SKM-1 treated with dmso at 0.1 percent for 144 hours (cell line): ENCODE data around the gene SLC24A3.
A peak's percentile ranks its signal among the peaks of the same experiment; 100 is the strongest.
"Not testable (repeated sequence)": the region's sequence is repeated elsewhere in the genome, so short reads cannot be mapped to it uniquely, and the experiment has no call there.

Experiments used
- DNase-seq: peaks from one replicate; lab custom pipeline; 2025; ENCODE audit not compliant: unreplicated experiment; lab: John Stamatoyannopoulos, UW

SLC24A3 gene

DNA sequence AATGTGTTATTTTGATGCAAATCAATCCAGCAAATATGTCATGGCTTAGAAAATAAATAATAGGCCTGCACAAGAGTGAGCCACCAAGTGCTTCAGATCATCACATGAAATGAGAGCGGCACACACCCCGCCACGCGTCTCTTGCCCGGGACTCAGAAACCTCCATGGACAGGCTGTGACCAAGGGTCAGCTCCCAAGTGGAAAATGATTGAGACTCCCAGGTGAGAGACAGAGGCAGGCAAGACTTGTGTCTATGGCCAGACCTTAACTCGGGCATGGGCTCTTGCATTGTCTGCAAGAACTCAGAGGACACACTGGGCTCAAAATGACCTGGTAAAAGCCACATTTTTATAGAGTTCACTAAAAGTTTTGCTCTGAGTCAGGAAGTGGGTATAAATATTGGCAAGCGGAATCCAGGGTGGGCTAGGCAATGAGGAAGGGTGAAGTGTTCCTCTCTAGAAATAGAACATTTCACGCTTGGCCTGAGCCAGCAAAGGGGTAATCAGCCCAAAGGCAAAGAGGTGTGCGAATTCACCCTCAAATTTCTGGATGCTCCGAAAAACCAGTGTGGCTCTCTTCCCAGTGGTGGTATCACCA, 514.9 kb downstream of the SLC24A3 start:
- no peak for DNase-seq

DNA sequence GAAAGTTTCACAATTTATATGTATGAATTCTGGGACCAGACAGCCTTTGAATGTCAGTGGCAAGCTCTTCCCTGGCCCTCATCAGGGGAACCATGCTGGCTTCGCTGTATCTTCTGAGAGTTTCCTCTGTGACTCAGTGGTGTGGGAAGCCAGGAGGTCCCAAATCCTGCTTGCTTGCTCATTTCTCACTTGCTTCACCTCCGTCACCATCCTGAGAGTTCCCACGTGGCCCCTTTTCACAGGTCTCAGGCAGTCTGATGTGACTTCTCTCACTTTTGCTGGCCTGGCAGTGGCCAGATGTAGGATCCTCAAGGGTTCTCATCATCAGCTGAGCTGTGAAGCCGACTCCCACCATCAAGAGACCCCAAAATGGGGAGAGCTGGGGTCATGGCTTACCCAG, 517.2 kb downstream of the SLC24A3 start:
- no peak for DNase-seq

DNA sequence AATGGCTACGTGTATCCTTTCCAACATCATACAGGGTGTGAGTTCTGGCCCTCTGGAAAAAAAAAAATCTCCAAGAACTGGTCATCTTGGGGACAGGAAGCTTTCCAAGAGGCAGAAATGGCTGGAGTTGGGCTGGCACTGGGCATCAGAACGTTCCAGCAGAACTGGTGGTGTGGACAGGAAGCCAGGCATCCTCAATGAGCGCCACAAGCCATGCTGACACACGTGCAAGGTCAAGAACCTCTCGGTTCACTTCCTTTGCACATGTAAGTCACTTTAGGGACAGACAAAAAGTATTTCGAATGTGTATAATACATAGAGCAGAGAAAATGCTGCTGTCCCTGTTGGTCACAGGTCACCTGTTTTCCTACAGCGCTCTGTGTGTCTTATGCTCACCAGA, 518.3 kb downstream of the SLC24A3 start:
- no peak for DNase-seq

DNA sequence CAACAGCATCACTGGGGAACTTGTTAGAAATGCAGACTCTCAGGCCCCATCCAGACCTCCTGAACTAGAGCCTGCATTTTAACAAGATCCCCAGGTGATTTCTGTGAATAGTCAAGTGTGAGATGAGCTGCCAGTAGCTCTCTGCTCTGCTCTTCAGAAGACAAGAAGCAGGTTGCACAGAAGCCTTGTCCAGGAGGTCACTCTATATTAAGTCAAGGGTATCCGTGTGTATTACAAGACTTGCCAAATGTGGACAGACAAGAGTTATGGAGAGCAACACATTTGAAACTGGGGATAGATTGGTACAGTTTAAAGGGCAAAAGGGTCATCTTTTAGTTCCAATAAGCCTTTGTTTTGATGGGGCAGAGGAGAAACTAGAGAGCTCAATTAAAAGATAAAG, 522.4 kb downstream of the SLC24A3 start:
- no peak for DNase-seq

DNA sequence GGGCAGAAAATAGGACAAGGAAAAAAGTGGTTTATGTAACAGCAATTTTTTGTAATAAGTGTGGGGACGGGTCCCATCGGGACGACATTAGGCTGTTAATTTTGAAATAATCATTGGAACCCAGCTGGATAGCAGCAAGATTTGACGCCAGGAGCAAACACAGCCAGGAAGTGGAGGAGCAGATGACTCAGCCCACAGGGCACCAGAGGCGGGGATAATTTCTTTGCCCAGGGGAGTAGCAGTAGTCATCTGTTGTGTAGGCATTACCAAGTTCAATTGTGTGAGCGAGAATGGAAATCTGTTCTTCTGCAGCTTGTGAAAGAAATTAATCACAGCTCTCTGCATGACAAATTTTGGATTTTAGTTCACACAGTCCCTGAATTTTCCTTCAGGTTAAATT, 523.0 kb downstream of the SLC24A3 start:
- DNase-seq = no peak

DNA sequence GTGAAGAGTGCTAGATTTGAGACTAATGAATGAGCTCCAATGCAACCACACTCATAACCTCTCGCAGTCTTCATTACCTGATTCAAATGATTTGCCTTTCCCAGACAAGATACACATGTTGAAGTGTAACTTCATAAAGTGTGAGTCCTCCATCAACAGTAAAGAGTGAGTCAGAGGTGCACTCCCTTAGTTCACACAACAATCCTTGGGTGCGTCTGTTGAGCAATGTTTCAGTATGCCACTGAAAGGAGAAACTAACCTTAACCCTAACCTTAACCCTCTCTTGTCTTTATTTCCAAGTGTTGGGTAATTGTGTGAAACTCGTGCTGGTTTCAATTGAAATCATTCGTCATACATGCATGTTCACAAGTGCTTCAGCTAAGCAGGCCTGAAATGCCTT, 524.6 kb downstream of the SLC24A3 start:
- peak; percentile 5 for DNase-seq

DNA sequence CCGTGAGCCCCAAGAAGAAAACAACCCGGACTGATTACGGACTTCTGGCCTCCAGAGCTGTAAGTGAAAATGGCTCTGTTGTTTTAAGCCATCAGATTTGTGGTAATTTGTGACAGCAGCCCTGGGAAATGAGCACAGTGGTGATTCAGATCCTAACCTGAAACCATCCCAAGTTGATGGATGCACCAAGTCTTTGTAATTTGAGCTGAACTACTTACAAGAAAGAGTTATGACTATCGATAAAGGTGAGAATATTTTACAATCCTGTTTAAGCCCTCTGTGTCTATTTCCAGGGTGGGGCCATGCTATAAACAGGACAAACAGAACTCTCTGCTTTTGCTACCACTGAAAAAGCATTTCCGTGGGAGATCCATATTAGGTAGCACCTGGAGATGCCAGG, 526.5 kb downstream of the SLC24A3 start:
- no peak for DNase-seq

DNA sequence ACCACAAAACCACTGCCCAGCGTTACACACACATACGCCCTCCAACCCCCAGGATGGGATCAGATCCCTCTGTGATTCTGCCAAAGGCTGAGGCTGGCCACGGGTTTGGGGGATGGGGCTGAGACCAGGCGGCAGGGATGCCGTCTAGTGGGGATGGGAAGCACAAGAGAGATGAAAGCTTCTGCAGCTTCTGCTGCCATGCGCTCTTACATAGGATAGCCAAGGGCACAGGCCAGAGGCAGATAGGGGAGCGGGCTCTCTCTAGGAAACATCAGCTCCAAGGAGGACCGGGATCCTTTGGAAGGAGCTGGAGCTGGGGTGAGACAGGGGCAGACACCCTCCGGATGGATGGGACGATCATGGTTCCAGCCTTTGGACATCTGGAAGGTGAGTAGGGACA, 526.9 kb downstream of the SLC24A3 start:
- DNase-seq = no peak

DNA sequence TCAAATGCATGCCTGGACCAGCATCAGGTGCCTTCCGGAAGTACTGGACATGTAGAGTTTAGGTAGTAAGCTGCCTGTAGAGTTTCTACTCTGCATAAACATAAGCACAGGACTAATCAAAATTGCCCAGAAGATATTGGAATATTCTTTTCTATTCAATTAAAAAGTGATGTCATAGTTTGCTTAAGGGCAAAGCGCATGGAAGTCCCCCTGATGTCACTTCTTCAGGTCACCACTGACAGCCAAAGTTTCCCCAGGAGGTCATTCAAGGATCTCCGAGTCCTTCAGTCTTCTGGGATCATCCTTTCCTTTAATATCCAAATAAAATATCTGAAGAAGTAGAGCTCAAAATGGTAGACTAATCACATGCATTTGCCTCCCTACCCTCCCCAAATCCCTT, 528.1 kb downstream of the SLC24A3 start:
- DNase-seq = no peak

DNA sequence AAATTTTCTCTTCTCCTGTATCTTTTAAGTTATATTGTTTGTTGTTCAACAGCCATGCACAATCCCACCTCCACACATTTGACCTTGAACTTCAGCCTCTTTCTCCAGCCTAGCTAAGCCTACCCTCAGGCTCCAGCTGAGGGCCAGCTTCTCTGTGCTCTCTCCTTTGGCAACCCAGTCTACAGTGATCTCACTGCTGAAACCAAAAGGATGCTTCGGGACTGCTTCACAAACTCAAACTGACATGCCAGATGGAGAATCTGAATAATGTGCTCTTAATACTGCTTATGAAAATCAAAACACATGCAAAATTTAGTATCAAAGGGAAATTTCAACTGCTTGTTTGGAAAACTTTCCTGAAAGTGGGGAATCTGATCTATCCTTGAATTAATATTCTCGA, 529.5 kb downstream of the SLC24A3 start:
- DNase-seq = no peak

DNA sequence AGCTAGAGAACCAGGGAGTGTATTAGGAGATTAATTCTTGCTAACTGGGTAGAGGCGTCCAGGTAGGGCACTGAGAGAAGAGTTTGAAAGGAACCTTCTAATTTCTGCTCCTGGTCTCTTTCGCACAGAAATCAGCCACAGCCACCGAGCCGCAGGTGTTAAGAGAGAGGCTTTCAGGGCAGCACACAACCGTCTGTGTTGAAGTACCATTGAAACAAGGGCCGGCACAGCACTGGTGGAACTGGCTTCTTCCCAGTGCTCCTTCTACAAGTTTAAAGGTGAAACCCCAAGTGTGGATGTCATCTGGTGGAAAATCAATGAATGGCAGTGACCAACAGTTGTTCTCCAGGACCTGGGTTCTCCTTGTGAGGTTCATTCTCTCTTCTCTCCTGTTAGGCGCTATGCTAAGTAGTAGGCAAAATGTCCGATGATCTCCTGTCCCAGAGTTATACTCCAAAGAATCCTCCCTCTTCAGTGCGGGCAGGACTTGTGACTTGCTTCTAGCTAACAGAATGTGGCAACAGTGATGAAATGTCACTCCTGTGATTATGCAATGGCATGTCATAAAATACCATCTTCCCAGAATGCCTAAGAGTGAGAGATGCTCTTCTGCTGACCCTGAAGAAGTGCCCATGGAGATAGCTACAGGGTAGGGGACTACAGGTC, 530.7 kb downstream of the SLC24A3 start:
- no peak for DNase-seq

DNA sequence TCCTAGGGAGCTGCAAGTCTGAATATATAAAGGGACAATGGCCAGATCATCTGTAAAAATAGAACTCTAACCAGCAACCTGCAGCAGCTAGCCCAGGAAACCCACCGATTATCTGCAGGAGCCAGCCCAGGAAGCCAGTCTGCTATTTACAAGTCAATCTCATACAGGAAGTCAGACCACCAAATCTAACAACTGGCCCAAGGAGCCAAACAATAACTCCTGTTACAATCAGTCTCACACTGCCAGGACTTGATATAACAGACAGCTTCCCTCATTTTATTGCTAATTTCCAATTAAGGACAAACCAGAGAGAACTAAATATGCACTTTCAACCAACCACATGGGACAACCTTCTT, 531.2 kb downstream of the SLC24A3 start:
- no peak for DNase-seq

DNA sequence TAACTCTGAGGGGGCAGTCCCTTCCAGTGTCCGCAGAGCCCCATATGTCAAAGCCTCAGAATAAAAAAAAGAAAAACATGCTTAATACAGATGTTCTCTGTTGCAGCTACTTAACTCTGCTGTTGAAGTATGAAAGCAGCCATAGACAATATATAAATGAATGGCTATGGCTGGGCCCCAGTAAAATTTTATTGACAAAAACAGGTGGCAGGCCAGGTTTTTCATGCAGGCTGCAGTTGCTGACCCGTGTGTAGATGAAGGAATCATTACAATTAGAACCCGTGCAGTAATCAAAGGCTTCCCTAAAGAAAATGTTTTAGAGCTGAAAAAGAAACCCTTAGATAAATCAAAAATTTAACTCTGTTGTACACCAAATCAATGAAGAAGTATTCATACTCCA, 532.7 kb downstream of the SLC24A3 start:
- no peak for DNase-seq

DNA sequence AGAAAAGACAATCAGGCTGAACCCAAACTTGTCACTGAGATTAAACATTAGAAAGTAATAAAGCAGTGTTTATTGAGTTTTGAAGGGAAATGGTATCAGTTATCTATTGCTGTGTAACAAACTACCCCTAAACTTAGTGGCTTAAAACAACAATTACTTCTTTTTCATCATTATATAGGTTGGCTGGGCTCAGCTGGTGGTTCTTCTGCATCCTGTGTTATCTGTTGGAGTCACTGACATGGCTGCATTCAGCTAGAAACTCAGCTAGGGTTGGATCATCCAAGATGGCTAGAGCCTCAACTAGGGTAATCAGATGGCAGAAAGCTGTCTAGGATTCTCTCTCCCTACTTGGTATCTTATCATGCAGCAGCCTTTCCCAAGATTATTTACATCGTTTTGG, 533.1 kb downstream of the SLC24A3 start:
- DNase-seq = no peak

DNA sequence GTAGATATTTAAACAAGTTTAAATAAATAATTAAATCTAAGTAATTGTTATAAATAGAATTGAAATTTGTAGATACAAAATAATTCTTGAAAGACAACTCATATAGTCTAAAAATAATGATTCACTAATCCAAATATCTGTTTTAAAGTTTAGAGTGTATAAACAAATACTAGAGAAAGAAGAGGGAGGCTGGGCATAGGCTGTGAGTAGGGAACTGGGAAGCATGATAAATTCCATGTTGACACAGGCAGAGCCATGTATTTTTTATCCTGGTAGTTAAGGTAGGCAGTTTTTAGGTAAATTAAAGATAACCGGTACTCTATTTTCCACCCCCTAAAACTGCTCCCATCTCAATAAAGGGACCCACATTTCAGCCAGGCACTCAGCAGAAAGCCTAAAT, 534.0 kb downstream of the SLC24A3 start:
- no peak for DNase-seq

DNA sequence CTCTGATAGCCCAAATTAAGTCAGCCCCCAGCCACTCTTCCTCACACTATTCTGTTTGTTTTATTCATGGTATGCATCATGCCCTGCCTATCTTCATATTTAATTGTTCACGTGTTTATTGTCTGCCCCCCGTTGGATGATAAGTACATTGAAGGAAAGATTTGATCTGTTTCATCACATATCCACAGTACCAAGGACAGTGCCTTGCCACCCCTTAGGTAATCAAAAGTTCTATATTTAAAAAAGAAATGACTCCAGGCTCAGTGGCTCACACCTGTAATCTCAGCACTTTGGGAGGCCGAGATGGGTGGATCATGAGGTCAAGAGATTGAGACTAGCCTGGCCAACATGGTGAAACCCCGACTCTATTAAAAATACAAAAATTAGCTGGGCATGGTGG, 535.5 kb downstream of the SLC24A3 start:
- DNase-seq = no peak

DNA sequence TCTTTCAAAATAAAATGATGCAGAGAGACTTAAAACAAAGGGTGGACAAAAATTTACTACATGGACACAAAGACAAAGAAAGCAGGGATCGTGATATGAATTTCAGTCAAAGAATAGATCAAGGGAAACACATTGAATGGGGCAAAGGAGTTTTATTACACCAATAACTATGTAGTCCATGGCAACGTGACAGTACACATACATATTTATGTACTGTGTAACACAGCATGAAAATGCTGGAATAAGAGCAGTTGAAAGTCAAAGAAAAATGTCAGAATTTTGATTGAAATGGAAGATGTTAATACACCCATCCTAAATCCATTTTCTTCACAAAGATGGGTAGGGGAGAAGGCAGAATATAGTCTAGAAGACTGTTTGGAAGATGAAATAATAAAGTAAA, 536.2 kb downstream of the SLC24A3 start:
- DNase-seq = no peak

DNA sequence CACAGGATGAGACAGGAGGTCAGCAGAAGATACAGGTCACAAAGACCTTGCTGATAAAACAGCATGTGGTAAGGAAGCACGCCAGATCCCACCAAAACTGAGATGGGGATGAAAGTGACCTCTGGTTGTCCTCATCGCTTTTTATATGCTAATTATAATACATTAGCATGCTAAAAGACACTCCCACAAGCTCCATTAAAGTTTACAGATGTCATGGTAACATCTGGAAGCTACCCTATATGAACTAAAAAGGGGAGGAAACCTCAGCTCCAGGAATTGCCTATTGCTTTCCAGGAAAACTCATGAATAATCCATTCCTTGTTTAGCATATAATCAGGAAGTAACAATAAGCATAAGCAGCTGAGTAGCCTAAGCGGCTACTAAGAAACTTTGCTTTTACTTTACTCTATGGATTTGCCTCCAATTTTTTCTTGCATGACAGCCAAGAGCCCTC, 537.2 kb downstream of the SLC24A3 start:
- DNase-seq = no peak

DNA sequence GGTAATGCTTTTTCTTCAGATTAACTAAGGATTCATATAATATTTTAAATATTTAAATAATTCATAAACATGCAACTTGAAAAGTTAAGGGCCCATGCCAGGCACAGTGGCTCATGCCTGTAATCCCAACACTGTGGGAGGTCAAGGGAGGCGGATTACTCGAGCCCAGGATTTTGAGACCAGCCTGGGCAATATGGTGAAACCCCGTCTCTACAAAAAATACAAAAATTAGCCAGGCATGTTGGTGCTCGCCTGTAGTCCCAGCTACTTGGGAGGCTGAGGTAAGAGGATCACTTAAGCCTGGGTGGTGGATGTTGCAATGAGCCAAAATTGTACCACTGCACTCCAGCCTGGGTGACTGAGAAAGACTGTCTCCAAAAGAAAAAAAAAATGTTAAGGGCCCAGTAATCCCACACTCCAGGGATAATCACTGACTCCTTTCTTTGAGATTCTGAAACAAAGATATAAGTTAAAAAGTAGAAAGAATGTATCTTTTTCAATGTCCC, 537.7 kb downstream of the SLC24A3 start:
- DNase-seq = no peak

DNA sequence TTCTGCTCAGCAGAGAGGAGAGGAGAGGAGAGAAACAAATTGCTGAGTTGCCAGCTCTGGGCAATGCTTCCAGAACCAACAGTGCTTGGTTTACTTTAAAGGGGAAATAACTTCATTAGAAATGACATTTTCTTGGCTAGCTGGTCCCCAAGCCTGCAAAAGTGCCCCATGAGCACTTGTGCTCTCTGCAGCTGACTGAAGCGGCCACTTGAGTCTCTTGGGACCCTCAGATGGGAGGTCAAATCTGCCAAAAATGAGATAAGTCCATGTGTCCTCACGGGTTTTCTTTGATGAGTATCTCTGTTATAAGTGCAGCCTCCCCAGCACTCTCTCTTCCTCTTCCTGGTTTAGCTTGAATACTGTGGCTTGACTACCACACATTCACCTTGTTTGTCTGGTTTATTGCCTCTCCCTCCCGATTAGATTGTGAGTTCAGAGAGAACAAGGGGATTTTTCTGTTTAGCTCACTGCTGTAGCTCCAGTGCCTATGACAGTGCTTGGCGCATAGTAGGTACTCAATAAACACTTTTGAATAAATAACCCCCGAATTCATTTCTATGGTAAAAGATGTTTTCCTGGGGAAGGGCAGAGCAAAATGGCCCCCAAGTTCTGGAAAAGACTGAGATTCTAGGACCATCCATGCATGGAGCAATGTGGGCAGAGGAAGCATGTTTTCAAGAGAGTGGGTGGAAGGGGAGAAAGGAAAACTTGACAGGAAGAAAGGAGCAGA, 538.6 kb downstream of the SLC24A3 start:
- DNase-seq = peak; percentile 13

DNA sequence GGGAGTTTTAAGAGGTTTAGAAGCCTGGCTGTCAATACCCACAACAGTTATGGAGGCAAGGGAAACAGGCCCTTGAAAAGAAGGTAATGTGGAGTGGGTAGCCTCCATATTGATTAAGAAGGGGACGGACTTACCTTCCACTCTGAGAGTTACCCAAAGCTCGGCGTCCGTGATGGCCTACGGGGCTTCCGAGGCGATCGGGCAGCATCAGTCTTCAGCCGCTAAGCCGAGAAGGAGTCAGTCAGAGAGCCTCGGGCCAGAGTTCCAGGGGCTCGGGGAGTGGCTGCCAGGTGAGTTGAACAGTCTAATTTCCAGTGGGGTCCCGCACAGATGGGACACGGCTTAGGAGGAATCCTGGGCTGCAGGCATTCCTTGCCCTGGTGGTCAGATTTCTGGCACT, 541.8 kb downstream of the SLC24A3 start:
- not testable (repeated sequence) for DNase-seq

DNA sequence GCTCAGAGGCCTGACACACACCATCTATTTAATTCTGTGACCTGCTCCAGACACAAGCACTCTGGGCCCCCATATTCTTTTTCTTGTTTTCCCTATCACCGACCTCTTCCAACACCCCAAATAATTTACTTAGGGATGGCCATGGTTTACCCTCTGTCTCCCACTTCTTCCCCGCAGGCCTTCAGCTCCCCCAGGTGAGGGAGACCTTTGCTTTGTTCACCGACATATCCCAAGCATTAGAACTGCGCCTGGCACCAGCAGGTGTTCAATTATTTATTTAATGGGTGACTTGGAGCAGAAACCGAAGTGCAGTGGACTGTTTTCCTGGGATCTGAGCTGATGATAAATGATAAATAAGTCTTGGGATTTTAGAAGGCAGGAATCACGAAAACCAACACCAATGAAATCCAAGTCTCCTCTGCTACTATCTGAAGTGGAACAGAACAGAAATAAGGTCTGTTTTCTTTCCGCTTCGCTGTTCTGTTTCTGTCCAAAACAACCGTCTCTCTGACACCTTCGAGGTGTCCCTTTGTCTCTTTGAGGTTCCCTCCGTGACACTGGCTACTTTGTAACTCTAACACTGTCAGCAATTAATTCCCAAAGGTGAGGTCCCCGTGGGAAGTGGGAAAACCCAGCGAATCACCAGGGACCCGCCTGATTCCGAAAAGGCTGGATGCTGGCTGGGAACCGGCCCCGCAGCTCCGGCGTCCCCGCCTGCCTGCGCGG, 544.5 kb downstream of the SLC24A3 start:
- DNase-seq = no peak
